OCI-LY7 (cell line): ENCODE data around the gene PRPSAP2. TPM values are rescaled to one million over a fixed set of nuclear protein-coding genes. Genes with fewer than 3 reads are reported as not detected.
"Not testable (repeated sequence)": the region's sequence is repeated elsewhere in the genome, so short reads cannot be mapped to it uniquely, and the experiment has no call there.

Experiments
- BruUV-seq: library from RNA; stranded (reverse); fragments of 400-500 nt; replicated peaks from 2 replicates; lab custom pipeline; 2021; lab: Mats Ljungman, UMichigan
- CTCF ChIA-PET: fragments of 300-600 bp; sonication (Branson Sonifier 250); formaldehyde crosslinking; loops from one replicate; lab custom pipeline; 2022; ENCODE audit warnings: antibody characterized with exemption; ENCODE audit not compliant: unreplicated experiment; lab: Charles Lee
- POLR2A ChIA-PET: fragments of 300-600 bp; sonication (Branson Sonifier 250); formaldehyde crosslinking; loops from one replicate; lab custom pipeline; 2022; ENCODE audit warnings: antibody characterized with exemption; lab: Charles Lee
- DNase-seq: peaks from one replicate; pipeline ENCODE4 v3.0.0-alpha.2; 2015; ENCODE audit warnings: low spot score
- H2AFZ ChIP-seq: fragments of 200-600 bp; sonication (generic), shearing (Covaris generic); 2 replicates; pipeline ENCODE4 v1.6.1; 2014; ENCODE audit warnings: mild to moderate bottlenecking, antibody characterized with exemption, low read length, moderate library complexity
- H3K27ac ChIP-seq: fragments of 200-600 bp; sonication (generic); 2 replicates; pipeline ENCODE4 v1.5.1; 2014; ENCODE audit warnings: mixed run types, low read depth, mild to moderate bottlenecking, moderate library complexity, low read length, inconsistent platforms; ENCODE audit not compliant: poor library complexity, severe bottlenecking
- H3K36me3 ChIP-seq: fragments of 200-600 bp; sonication (generic); 2 replicates; pipeline ENCODE4 v1.6.1; 2014; ENCODE audit warnings: mild to moderate bottlenecking, antibody characterized with exemption, low read length, moderate library complexity, mixed read lengths; ENCODE audit not compliant: insufficient read depth
- H3K4me1 ChIP-seq: fragments of 200-600 bp; sonication (generic); 2 replicates; pipeline ENCODE4 v1.5.1; 2014; ENCODE audit warnings: mild to moderate bottlenecking, low read length; ENCODE audit not compliant: insufficient read depth, poor library complexity, severe bottlenecking
- H3K4me2 ChIP-seq: fragments of 200-600 bp; sonication (generic); 2 replicates; pipeline ENCODE4 v1.6.1; 2014; ENCODE audit warnings: mild to moderate bottlenecking, low read length
- H3K4me3 ChIP-seq: fragments of 200-600 bp; sonication (generic); 2 replicates; pipeline ENCODE4 v1.5.1; 2014; ENCODE audit warnings: mild to moderate bottlenecking, low read depth, low read length; ENCODE audit not compliant: poor library complexity, severe bottlenecking
- H3K79me2 ChIP-seq: fragments of 200-600 bp; sonication (generic); 2 replicates; pipeline ENCODE4 v1.6.1; 2016; ENCODE audit warnings: low read depth, mild to moderate bottlenecking, low read length, moderate library complexity, mixed read lengths; ENCODE audit not compliant: insufficient read depth
- H3K9me2 ChIP-seq: fragments of 200-600 bp; sonication (generic); 2 replicates; pipeline ENCODE4 v1.6.1; 2016; ENCODE audit warnings: mild to moderate bottlenecking, low read length, mixed read lengths; ENCODE audit not compliant: insufficient read depth
- H3K9me3 ChIP-seq: fragments of 200-600 bp; sonication (generic); 2 replicates; pipeline ENCODE4 v1.6.1; 2014; ENCODE audit warnings: mild to moderate bottlenecking, mixed run types, low read length, mixed read lengths
- H4K20me1 ChIP-seq: fragments of 200-600 bp; sonication (generic); 2 replicates; pipeline ENCODE4 v1.6.1; 2014; ENCODE audit warnings: mild to moderate bottlenecking, antibody characterized with exemption, low read length, moderate library complexity, mixed read lengths; ENCODE audit not compliant: insufficient read depth
- CTCF ChIP-seq: fragments of 200-600 bp; sonication (generic); conservative IDR thresholded peaks from 2 replicates; pipeline ENCODE4 v1.5.1; 2014; ENCODE audit warnings: mild to moderate bottlenecking, antibody characterized with exemption, low read length, moderate library complexity, mixed read lengths
- EZH2phosphoT487 ChIP-seq: fragments of 200-600 bp; sonication (generic); IDR thresholded peaks from 2 replicates; pipeline ENCODE4 v1.6.1; 2018; ENCODE audit warnings: low read depth, borderline replicate concordance, mild to moderate bottlenecking, mixed run types, antibody characterized with exemption, low read length, moderate library complexity, mixed read lengths
- intact Hi-C: fragments of 100-400 bp; cut with micrococcal nuclease; formaldehyde crosslinking; loops from one replicate; pipeline ENCODE4 v1.10.0; 2022; ENCODE audit not compliant: unreplicated experiment
- total RNA-seq, 2 experiments: library from RNA; depleted of rRNA in 1 of 2; stranded (reverse); fragments of >200 nt in 1 of 2; shearing (Covaris generic) in 1 of 2; gene quantifications; 2 replicates each; pipeline ENCODE4 v1.2.3, GENCODE V29; 2014 to 2022

Gene PRPSAP2
- total RNA-seq, 2 experiments from 2014 or later = 59.3 to 90.2 TPM

GRCh38 chr17:18827613-18828012, 30.3 kb upstream of the PRPSAP2 start:
- BruUV-seq = not testable (repeated sequence)

GRCh38 chr17:18848501-18848900, 9.4 kb upstream of the PRPSAP2 start:
- no peak overlapping the region for H3K4me2 ChIP-seq
- intact Hi-C loops = no loop called here
- no peak for DNase-seq
- BruUV-seq = no TSS peak
- ChIA-PET CTCF (no interaction called here), POLR2A (interaction anchor here (0.6 to 0.9 kb wide), 2 partner anchors 155 to 532 kb away, joined by 3 to 7 read pairs; no protein-coding TSS in a partner anchor)
- no peaks in the 10 kb centered on the region for H3K9me2 ChIP-seq
- no peaks in the 10 kb centered on the region for H4K20me1 ChIP-seq
- no peak overlapping the region for H2AFZ ChIP-seq
- no peak overlapping the region for H3K27ac ChIP-seq
- no peak overlapping the region for H3K4me3 ChIP-seq
- peaks cover 21% of the 10 kb centered on the region for H3K4me1 ChIP-seq
- TF ChIP-seq EZH2phosphoT487 (no peak), CTCF (no peak)
- no peaks in the 10 kb centered on the region for H3K36me3 ChIP-seq
- no peaks in the 10 kb centered on the region for H3K9me3 ChIP-seq
- H3K79me2 ChIP-seq = no peaks in the 10 kb centered on the region

More at GRCh38 chr17:18827613-18828012, 30.3 kb upstream of the PRPSAP2 start:
- H3K79me2 ChIP-seq, H3K9me3 ChIP-seq, H3K27ac ChIP-seq, H3K4me2 ChIP-seq, H3K9me2 ChIP-seq, POLR2A ChIA-PET, H3K36me3 ChIP-seq, H4K20me1 ChIP-seq, H3K4me3 ChIP-seq, H2AFZ ChIP-seq, DNase-seq, intact Hi-C loops, H3K4me1 ChIP-seq, CTCF ChIA-PET: not testable (repeated sequence)

- intact Hi-C loops = no loop called here
- peaks cover 31% of the 10 kb centered on the region for H3K4me1 ChIP-seq
- H3K27ac ChIP-seq = peak overlapping the region; percentile 10
- no peaks in the 10 kb centered on the region for H3K36me3 ChIP-seq
- TF ChIP-seq EZH2phosphoT487 = no peak
- TF ChIP-seq CTCF = no peak
- no peaks in the 10 kb centered on the region for H4K20me1 ChIP-seq
- ChIA-PET POLR2A (no interaction called here), CTCF (no interaction called here)
- H3K79me2 ChIP-seq = peaks cover 4% of the 10 kb centered on the region; the same call in 1 of the 2 replicates
- H3K9me3 ChIP-seq = no peaks in the 10 kb centered on the region
- DNase-seq = no peak
- H3K4me3 ChIP-seq = no peak overlapping the region
- no TSS peak for BruUV-seq
- no peaks in the 10 kb centered on the region for H3K9me2 ChIP-seq
- peak overlapping the region; percentile 0; the same call in 1 of the 2 replicates for H2AFZ ChIP-seq
- H3K4me2 ChIP-seq = peak overlapping the region; percentile 42
Observed at GRCh38 chr17:18850679-18851078, 7.3 kb upstream of the PRPSAP2 start.
